Tibial nerve (tissue), 4 donors: ENCODE measurements around the gene CALHM5. TPM values are rescaled to one million over a fixed set of nuclear protein-coding genes. Genes with fewer than 3 reads are reported as not detected.

Experiments used
- DNase-seq, 2 donors: peaks; one replicate each; pipeline ENCODE4 v3.0.0-alpha.2; 2019; ENCODE audit warnings: low spot score in 2 of 2
- H3K27ac ChIP-seq, 4 donors: fragments of 200-600 bp; sonication (generic) in 3 of 4; one replicate each; pipeline ENCODE4 v1.5.1; 2017 to 2019; ENCODE audit warnings: mild to moderate bottlenecking in 1 of 4
- H3K27me3 ChIP-seq, 2 donors: fragments of 200-600 bp; sonication (generic) in 1 of 2; one replicate each; pipeline versions ENCODE4 v1.5.1 to v1.6.0; 2017 to 2019
- H3K36me3 ChIP-seq, 3 donors: fragments of 200-600 bp; sonication (generic); one replicate each; pipeline ENCODE4 v1.5.1; 2018 to 2019
- H3K4me1 ChIP-seq, 4 donors: fragments of 200-600 bp; sonication (generic) in 3 of 4; one replicate each; pipeline ENCODE4 v1.5.1; 2017 to 2019
- H3K4me3 ChIP-seq, 4 donors: fragments of 200-600 bp; sonication (generic) in 3 of 4; one replicate each; pipeline ENCODE4 v1.5.1; 2017 to 2019; ENCODE audit warnings: mild to moderate bottlenecking in 1 of 4, moderate library complexity in 1 of 4
- H3K9me3 ChIP-seq, 4 donors: fragments of 200-600 bp; sonication (generic) in 3 of 4; one replicate each; pipeline ENCODE4 v1.5.1; 2017 to 2019
- EP300 ChIP-seq, 2 donors: sonication (generic); formaldehyde crosslinking; IDR thresholded peaks; one replicate each; pipeline ENCODE4 v1.6.1; 2017; ENCODE audit warnings: antibody characterized with exemption in 2 of 2, mild to moderate bottlenecking in 1 of 2
- POLR2A ChIP-seq, 2 donors: fragments of 450-650 bp; IDR thresholded peaks; one replicate each; pipeline ENCODE4 v1.6.1; 2017; ENCODE audit warnings: antibody characterized with exemption in 2 of 2, mild to moderate bottlenecking in 2 of 2, moderate library complexity in 2 of 2
- WGBS, 2 donors: methylation state at CpG; one replicate each; pipeline ENCODE4 v1.1.5; 2018; 5-methylcytosine and 5-hydroxymethylcytosine counted together
- total RNA-seq, 4 donors: library from RNA; depleted of rRNA; stranded (reverse); fragments of >200 nt; gene quantifications; one replicate each; pipeline ENCODE4 v1.1.0, GENCODE V29; 2016
- TF ChIP-seq, protein P1 (sequence below), 5 experiments: fragments of 200-600 bp in 3 of 5; fragments of 450-650 bp in 2 of 5; sonication (generic) in 3 of 5; IDR thresholded peaks; one replicate each; pipeline ENCODE4 v1.5.1; 2016 to 2019; ENCODE audit warnings: antibody characterized with exemption in 5 of 5, mild to moderate bottlenecking in 3 of 5, moderate library complexity in 2 of 5

The CALHM5 gene
- total RNA-seq, 4 donors from 2014 or later = 4.5 to 5.7 (median 5.0) TPM

DNA sequence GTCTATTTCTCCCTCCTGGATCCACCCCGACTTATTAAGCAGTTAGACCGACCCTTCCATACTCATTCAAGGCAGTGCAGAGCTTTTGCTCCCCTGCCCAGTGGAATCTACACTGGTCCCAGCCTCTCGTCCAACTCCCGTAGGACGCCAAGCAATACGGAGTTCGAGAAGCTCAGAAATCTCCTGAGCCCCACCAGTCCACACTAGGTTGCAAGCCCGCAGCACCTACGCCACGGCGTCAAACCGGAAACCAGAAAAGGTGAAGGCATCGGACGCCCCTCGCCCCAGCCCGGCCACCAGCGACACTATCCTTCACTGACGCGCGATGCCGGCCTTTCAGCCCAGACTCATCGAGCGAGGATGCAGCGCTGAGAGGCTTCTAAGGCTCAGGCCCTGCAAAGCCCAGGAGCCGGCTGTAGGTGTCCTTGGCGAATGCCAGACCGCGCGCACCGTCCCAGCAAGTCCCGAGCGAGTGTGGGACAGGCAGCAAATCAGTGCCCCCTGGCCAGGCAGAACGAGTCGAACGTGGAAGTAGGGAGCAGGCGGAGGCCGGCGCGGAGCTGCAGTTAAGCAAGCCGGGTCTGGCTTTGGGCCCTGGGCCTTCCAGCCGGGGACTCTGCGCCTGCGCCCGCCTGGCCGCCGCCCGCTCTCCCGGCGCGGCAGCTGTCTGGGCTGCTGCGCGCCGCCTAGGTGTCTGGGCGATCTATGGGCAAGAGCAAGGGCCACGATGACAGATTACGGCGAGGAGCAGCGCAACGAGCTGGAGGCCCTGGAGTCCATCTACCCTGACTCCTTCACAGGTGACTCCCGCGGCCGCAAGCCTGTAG lies 59.6 kb downstream of the CALHM5 start, which contains the start of gene RWDD1:
TSS of gene RWDD1 (plus strand) at position 649 of the 827 bp plus-strand sequence. CDS start at position 728, 79 bp downstream.
- H3K4me1 ChIP-seq = peaks cover 0 to 54% (median 22%) of the 10 kb centered on the region in 4 donors
- no peaks in the 10 kb centered on the region for H3K9me3 ChIP-seq
- peak within 1 kb of the TSS; percentile 53 to 91 (median 88) for H3K27ac ChIP-seq
- peaks cover 0 to 7% (median 0%) of the 10 kb centered on the region in 3 donors for H3K36me3 ChIP-seq
- TF ChIP-seq EP300 (IDR thresholded peaks at IDR 0.05) (peak; percentile 40 to 94), POLR2A (IDR thresholded peaks at IDR 0.05) (peak; percentile 24 to 67)
- TF ChIP-seq, protein P1, sequence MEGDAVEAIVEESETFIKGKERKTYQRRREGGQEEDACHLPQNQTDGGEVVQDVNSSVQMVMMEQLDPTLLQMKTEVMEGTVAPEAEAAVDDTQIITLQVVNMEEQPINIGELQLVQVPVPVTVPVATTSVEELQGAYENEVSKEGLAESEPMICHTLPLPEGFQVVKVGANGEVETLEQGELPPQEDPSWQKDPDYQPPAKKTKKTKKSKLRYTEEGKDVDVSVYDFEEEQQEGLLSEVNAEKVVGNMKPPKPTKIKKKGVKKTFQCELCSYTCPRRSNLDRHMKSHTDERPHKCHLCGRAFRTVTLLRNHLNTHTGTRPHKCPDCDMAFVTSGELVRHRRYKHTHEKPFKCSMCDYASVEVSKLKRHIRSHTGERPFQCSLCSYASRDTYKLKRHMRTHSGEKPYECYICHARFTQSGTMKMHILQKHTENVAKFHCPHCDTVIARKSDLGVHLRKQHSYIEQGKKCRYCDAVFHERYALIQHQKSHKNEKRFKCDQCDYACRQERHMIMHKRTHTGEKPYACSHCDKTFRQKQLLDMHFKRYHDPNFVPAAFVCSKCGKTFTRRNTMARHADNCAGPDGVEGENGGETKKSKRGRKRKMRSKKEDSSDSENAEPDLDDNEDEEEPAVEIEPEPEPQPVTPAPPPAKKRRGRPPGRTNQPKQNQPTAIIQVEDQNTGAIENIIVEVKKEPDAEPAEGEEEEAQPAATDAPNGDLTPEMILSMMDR (IDR thresholded peaks at IDR 0.05) = peak in 3 of 5 experiments; percentile 19 to 74 (median 41)
- no peaks in the 10 kb centered on the region for H3K27me3 ChIP-seq
- H3K4me3 ChIP-seq = peak within 1 kb of the TSS; percentile 66 to 84 (median 70)
- 0% methylated on average over 36 to 58 of the region's 62 CpGs for WGBS, 2 donors
- peak; percentile 94 to 95 for DNase-seq

DNA sequence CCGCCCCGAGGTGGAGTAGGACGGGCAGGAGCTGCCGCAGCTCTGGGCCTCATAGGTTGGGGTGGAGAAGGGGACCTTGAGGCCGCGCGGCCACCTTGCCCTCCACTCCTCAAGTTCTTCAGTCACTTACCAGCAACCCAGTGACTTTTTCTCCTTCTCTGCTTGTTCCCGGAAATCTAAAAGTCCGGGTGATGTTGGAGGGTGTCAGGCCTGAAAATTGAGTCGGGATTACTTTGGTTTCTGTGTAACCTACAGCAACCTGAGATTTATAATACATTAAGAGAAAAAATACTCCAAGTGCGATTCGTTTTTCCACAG lies 60.2 kb downstream of the CALHM5 start:
- no peak for TF ChIP-seq POLR2A (IDR thresholded peaks at IDR 0.05)
- TF ChIP-seq, protein P1 (IDR thresholded peaks at IDR 0.05) = no peak
- TF ChIP-seq EP300 (IDR thresholded peaks at IDR 0.05) = no peak
- Histone ChIP-seq H3K4me1 (peaks cover 0 to 55% (median 22%) of the 10 kb centered on the region in 4 donors), H3K27me3 (no peaks in the 10 kb centered on the region), H3K36me3 (peaks cover 0 to 12% (median 0%) of the 10 kb centered on the region in 3 donors), H3K9me3 (no peaks in the 10 kb centered on the region), H3K27ac (peak overlapping the region in 3 of 4 donors; percentile 85 to 91 (median 87)), H3K4me3 (peak overlapping the region; percentile 66 to 84 (median 70))
- DNase-seq = no peak
- 0% methylated on average over 12 of the region's 12 CpGs for WGBS, 2 donors

DNA sequence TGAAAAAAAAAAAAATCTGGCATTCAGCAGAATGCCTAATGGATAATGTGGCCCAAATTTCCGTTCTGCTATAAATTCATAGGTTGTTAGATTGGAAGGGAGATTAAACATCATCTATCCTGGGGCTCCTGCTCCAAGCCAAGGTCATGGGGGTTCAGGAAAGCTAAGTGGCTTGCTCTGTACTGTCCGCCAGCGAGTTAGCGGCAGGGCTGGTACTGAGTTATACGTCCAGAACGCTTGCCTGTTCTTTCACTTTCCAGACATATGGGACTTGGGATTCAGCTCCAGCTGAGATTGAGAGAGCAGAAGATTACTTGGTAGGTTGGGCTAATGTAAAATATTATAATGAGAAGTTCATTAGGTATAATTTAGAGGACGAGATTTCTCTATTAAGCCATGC lies 60.7 kb downstream of the CALHM5 start:
- 3% methylated on average over 7 of the region's 7 CpGs for WGBS, 2 donors
- DNase-seq = no peak
- TF ChIP-seq, protein P1 (IDR thresholded peaks at IDR 0.05) = no peak
- TF ChIP-seq POLR2A (IDR thresholded peaks at IDR 0.05) = no peak
- TF ChIP-seq EP300 (IDR thresholded peaks at IDR 0.05) = no peak

More for the DNA sequence above, 60.7 kb downstream of the CALHM5 start:
- peak overlapping the region in 3 of 4 donors; percentile 85 to 91 (median 87) for H3K27ac ChIP-seq
- peak overlapping the region; percentile 66 to 84 (median 70) for H3K4me3 ChIP-seq
- H3K27me3 ChIP-seq = no peaks in the 10 kb centered on the region
- peaks cover 0 to 17% (median 0%) of the 10 kb centered on the region in 3 donors for H3K36me3 ChIP-seq
- no peaks in the 10 kb centered on the region for H3K9me3 ChIP-seq
- peaks cover 0 to 59% (median 22%) of the 10 kb centered on the region in 4 donors for H3K4me1 ChIP-seq

Other genes with a start within 250 kb of the CALHM5 start
- 10 to 100 TPM; 39.8 to 53.6 (median 43.3) TPM for gene TSPYL1, start 231.7 kb upstream of the CALHM5 start, total RNA-seq
- 10 to 100 TPM; 79.5 to 95.5 (median 81.7) TPM for gene DSE, start 140.7 kb upstream of the CALHM5 start, total RNA-seq
- gene CALHM6, start 50.3 kb upstream of the CALHM5 start, total RNA-seq = 10 to 100 TPM in 1 of 4 donors, 1 to 10 TPM in 2, under 1 TPM in 1; 0.60 to 11.4 (median 5.4) TPM
- gene TRAPPC3L, start 34.0 kb downstream of the CALHM5 start, total RNA-seq = under 1 TPM in 1 of 4 donors, not detected in 3; 0.21 TPM
- under 1 TPM in 1 of 4 donors, not detected in 3; 0.42 TPM for gene CALHM4, start 42.1 kb downstream of the CALHM5 start, total RNA-seq
- 10 to 100 TPM; 27.5 to 40.4 (median 35.7) TPM for gene RWDD1, start 59.9 kb downstream of the CALHM5 start, total RNA-seq
- under 1 TPM in 3 of 4 donors, not detected in 1; 0.30 to 0.78 (median 0.42) TPM for gene RSPH4A, start 104.8 kb downstream of the CALHM5 start, total RNA-seq
- gene ZUP1, start 157.1 kb downstream of the CALHM5 start, total RNA-seq = 10 to 100 TPM in 2 of 4 donors, 1 to 10 TPM in 2; 4.2 to 16.8 (median 7.8) TPM
- gene KPNA5, start 169.6 kb downstream of the CALHM5 start, total RNA-seq = 10 to 100 TPM; 10.2 to 21.0 (median 12.2) TPM